HepG2 (cell line): ENCODE results near the gene RELL1. TPM values are rescaled to one million over a fixed set of nuclear protein-coding genes. Genes with fewer than 3 reads are reported as not detected.
A peak's percentile ranks its signal among the peaks of the same experiment; 100 is the strongest.

Experiments used
- ATAC-seq: fragments of 200-7000 bp; cut with Tn5 transposase; 3 replicates; pipeline ENCODE4 v1.9.1; 2020; ENCODE audit warnings: mild to moderate bottlenecking, moderate library complexity
- BruUV-seq: library from RNA; stranded (reverse); fragments of 400-500 nt; replicated peaks from 2 replicates; lab custom pipeline; 2021; lab: Mats Ljungman, UMichigan
- CTCF ChIA-PET: fragments of 300-600 bp; formaldehyde crosslinking; extraction: SDS; loops from one replicate; lab custom pipeline; 2021; ENCODE audit warnings: low total read pairs, inconsistent platforms, low intra/inter-chr PET ratio; lab: Yijun Ruan, JAX
- POLR2A ChIA-PET: fragments of 350-600 bp; sonication (Branson Sonifier 250); formaldehyde crosslinking; loops from one replicate; lab custom pipeline; 2020; ENCODE audit warnings: antibody characterized with exemption, inconsistent platforms; lab: Yijun Ruan, JAX
- DNase-seq: peaks from one replicate; pipeline ENCODE4 v3.0.0-alpha.2; 2015; ENCODE audit warnings: low spot score
- FAIRE-seq: peaks from 3 replicates; lab custom pipeline; 2011; peaks lifted over from hg19 to GRCh38; lab: Jason Lieb, UNC
- H2AFZ ChIP-seq: one replicate; pipeline ENCODE4 v1.6.1; 2011; ENCODE audit warnings: low read length, inconsistent platforms
- H3K27ac ChIP-seq: fragments of 300-600 bp; 3 replicates; pipeline ENCODE4 v1.8.0; 2011; ENCODE audit warnings: mixed run types, mild to moderate bottlenecking, mixed read lengths, low read length, inconsistent platforms; ENCODE audit not compliant: insufficient read depth; ENCODE audit errors: extremely low read length
- H3K27me3 ChIP-seq, 2 experiments: fragments of 200-600 bp in 1 of 2; 2 replicates in 1 of 2; 3 replicates in 1 of 2; pipeline versions ENCODE4 v1.6.0 to v1.8.0; 2011; ENCODE audit warnings: low read length in 2 of 2, mild to moderate bottlenecking in 2 of 2, moderate library complexity in 2 of 2, inconsistent platforms in 1 of 2; ENCODE audit not compliant: insufficient read depth in 2 of 2, control insufficient read depth in 1 of 2
- H3K36me3 ChIP-seq, 2 experiments: fragments of 200-600 bp in 1 of 2; replicated peaks in 1 of 2; 2 replicates in 1 of 2; 3 replicates in 1 of 2; pipeline versions ENCODE4 v1.5.1 to v1.8.0; 2011; ENCODE audit warnings: low read length in 2 of 2, inconsistent platforms in 1 of 2; ENCODE audit not compliant: insufficient read depth in 2 of 2, control insufficient read depth in 1 of 2
- H3K4me1 ChIP-seq: 2 replicates; pipeline ENCODE4 v1.5.1; 2012; ENCODE audit warnings: low read length, inconsistent platforms; ENCODE audit not compliant: insufficient read depth
- H3K4me2 ChIP-seq: 2 replicates; pipeline ENCODE4 v1.6.0; 2011; ENCODE audit warnings: low read depth, low read length, inconsistent platforms
- H3K4me3 ChIP-seq, 3 experiments: fragments of 200-600 bp in 1 of 3; sonication (generic), shearing (Covaris generic) in 1 of 3; replicated peaks in 1 of 3; 2 replicates each; pipeline ENCODE4 v1.5.1; 2011 to 2016; ENCODE audit warnings: low read length in 3 of 3, inconsistent platforms in 2 of 3, low read depth in 2 of 3, mild to moderate bottlenecking in 2 of 3, control low read depth in 1 of 3, mixed read lengths in 1 of 3; ENCODE audit not compliant: insufficient read depth in 1 of 3
- H3K79me2 ChIP-seq: one replicate; pipeline ENCODE4 v1.6.1; 2011; ENCODE audit warnings: low read length, inconsistent platforms; ENCODE audit not compliant: insufficient read depth
- H3K9ac ChIP-seq: 2 replicates; pipeline ENCODE4 v1.6.0; 2011; ENCODE audit warnings: mild to moderate bottlenecking, low read depth, low read length, inconsistent platforms; ENCODE audit not compliant: insufficient read depth
- H3K9me3 ChIP-seq: 2 replicates; pipeline ENCODE4 v1.5.1; 2012; ENCODE audit warnings: mild to moderate bottlenecking, low read length
- H4K20me1 ChIP-seq: 2 replicates; pipeline ENCODE4 v1.6.0; 2011; ENCODE audit warnings: inconsistent platforms, mild to moderate bottlenecking, low read length, moderate library complexity; ENCODE audit not compliant: insufficient read depth
- ATM ChIP-seq: fragments of 450-650 bp; IDR thresholded peaks from 2 replicates; pipeline ENCODE4 v1.7.1; 2017; ENCODE audit warnings: mild to moderate bottlenecking, borderline replicate concordance
- BORCS8-MEF2B ChIP-seq: sonication (generic); formaldehyde crosslinking; IDR thresholded peaks from 2 replicates; pipeline ENCODE4 v1.8.0; 2022; ENCODE audit warnings: mild to moderate bottlenecking, missing genetic modification reagents
- FOSL2 ChIP-seq: sonication (generic); formaldehyde crosslinking; IDR thresholded peaks from 2 replicates; pipeline ENCODE4 v1.4.0; 2020; ENCODE audit warnings: missing genetic modification reagents
- HES4 ChIP-seq: sonication (generic); formaldehyde crosslinking; IDR thresholded peaks from 2 replicates; pipeline ENCODE4 v1.9.0; 2021; ENCODE audit warnings: mild to moderate bottlenecking, missing genetic modification reagents, borderline replicate concordance
- KLF12 ChIP-seq: sonication (generic); formaldehyde crosslinking; IDR thresholded peaks from 2 replicates; pipeline ENCODE4 v1.4.0; 2020; ENCODE audit warnings: missing genetic modification reagents, borderline replicate concordance
- NR1H2 ChIP-seq: sonication (generic); formaldehyde crosslinking; IDR thresholded peaks from 2 replicates; pipeline ENCODE4 v1.8.1; 2022; ENCODE audit warnings: low read depth, missing genetic modification reagents, borderline replicate concordance
- PHF20 ChIP-seq: sonication (generic); formaldehyde crosslinking; IDR thresholded peaks from 2 replicates; pipeline ENCODE4 v1.5.0; 2020; ENCODE audit warnings: mild to moderate bottlenecking, missing genetic modification reagents
- RNF2 ChIP-seq: fragments of 450-650 bp; conservative IDR thresholded peaks from 2 replicates; pipeline ENCODE4 v1.6.1; 2016; ENCODE audit warnings: low read depth
- SAP130 ChIP-seq: IDR thresholded peaks from 2 replicates; pipeline ENCODE4 v1.6.1; 2016; ENCODE audit warnings: low read depth
- TBX3 ChIP-seq: fragments of 450-650 bp; IDR thresholded peaks from 2 replicates; pipeline ENCODE4 v1.6.1; 2017; ENCODE audit warnings: antibody characterized with exemption, mild to moderate bottlenecking, inconsistent platforms, borderline replicate concordance
- TSC22D2 ChIP-seq: sonication (generic); formaldehyde crosslinking; IDR thresholded peaks from 2 replicates; pipeline ENCODE4 v1.5.1; 2020; ENCODE audit warnings: missing genetic modification reagents, mild to moderate bottlenecking, borderline replicate concordance
- ZFP1 ChIP-seq: IDR thresholded peaks from 2 replicates; pipeline ENCODE4 v1.6.1; 2016
- ZNF652 ChIP-seq: IDR thresholded peaks from 2 replicates; pipeline ENCODE4 v1.6.1; 2016; ENCODE audit warnings: low read depth, borderline replicate concordance
- WGBS: methylation state at CpG from one replicate; pipeline ENCODE4 v1.1.6; 2017; ENCODE audit warnings: low lambda C conversion rate; 5-methylcytosine and 5-hydroxymethylcytosine counted together
- in situ Hi-C: cut with HindIII; loops from 2 replicates; pipeline ENCODE4 v1.10.0; 2017; ENCODE audit warnings: low pct_unique_long_range_greater_than_20kb; ENCODE audit not compliant: extremely low pct_ligation_motif_present
- intact Hi-C: fragments of 100-400 bp; cut with micrococcal nuclease; formaldehyde crosslinking; loops from one replicate; pipeline ENCODE4 v1.10.0; 2022; ENCODE audit not compliant: unreplicated experiment
- polyA plus RNA-seq, 8 experiments: library from polyadenylated mRNA; depleted of rRNA in 3 of 8; stranded (reverse) in 7 of 8; unstranded in 1 of 8; fragments of >200 nt; fragmentation: Illumina TruSeq in 4 of 8; extraction: Trizol in 4 of 8; gene quantifications; 2 replicates each; pipeline versions ENCODE4 v1.2.1 to v1.2.3, GENCODE V29; 2011 to 2016; ENCODE audit warnings: low read depth in 4 of 8, missing spikeins in 1 of 8, mixed read lengths in 1 of 8; ENCODE audit not compliant: insufficient read depth in 1 of 8
- total RNA-seq, 5 experiments: library from RNA; depleted of rRNA; stranded (reverse); fragments of >200 nt; fragmentation: Illumina TruSeq; extraction: Trizol; gene quantifications; 2 replicates each; pipeline ENCODE4 v1.2.3, GENCODE V29; 2016; ENCODE audit warnings: low read depth in 1 of 5
- TF ChIP-seq, protein P1 (sequence below): sonication (generic); formaldehyde crosslinking; conservative IDR thresholded peaks from 2 replicates; pipeline ENCODE4 v1.8.0; 2022; ENCODE audit warnings: mild to moderate bottlenecking, moderate library complexity, missing genetic modification reagents
- TF ChIP-seq, protein P2 (sequence below): sonication (generic); formaldehyde crosslinking; IDR thresholded peaks from 2 replicates; pipeline ENCODE4 v1.4.0; 2020; ENCODE audit warnings: missing genetic modification reagents
- TF ChIP-seq, protein P3 (sequence below): IDR thresholded peaks from 2 replicates; pipeline ENCODE4 v1.4.0; 2020; ENCODE audit warnings: mild to moderate bottlenecking, missing genetic modification reagents

Gene RELL1
- total and polyA plus RNA-seq, 2 of the 13 experiments (the other 11 are each of a cell fraction or from before 2014, with no cell fraction given): 8.4 to 58.4 TPM

DNA sequence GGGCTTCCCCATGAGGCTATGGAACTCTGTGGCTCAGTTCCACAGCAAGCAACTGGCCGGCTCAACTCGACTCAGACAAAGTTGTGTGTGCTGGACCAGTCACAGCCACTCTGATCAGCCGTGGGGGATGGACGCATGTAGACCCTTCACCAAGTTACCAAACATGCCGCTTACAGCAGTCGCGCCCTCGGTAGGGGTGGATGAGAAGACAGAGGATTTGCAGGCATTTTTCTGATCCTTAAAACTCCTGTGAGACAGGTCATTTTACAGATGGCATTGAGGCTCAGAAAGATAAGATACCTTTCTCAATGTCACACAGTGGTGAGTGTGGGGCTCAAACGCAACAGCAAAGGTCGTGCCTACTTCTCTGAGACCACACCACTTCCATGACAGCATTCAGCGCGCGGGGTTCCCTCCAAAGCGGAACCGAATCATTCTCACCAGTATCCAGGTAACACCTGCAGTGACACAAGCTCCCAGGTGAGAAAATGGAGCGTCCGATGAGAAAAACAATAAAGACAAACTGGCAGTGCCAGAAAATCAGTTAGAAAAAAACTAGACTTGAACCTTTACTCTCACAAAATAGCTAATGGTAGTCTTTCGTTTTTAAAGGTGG is 83.6 kb downstream of the RELL1 start (continued):
- TF ChIP-seq, protein P1, sequence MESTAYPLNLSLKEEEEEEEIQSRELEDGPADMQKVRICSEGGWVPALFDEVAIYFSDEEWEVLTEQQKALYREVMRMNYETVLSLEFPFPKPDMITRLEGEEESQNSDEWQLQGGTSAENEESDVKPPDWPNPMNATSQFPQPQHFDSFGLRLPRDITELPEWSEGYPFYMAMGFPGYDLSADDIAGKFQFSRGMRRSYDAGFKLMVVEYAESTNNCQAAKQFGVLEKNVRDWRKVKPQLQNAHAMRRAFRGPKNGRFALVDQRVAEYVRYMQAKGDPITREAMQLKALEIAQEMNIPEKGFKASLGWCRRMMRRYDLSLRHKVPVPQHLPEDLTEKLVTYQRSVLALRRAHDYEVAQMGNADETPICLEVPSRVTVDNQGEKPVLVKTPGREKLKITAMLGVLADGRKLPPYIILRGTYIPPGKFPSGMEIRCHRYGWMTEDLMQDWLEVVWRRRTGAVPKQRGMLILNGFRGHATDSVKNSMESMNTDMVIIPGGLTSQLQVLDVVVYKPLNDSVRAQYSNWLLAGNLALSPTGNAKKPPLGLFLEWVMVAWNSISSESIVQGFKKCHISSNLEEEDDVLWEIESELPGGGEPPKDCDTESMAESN: no peak
- no peak for TF ChIP-seq ZNF652 (CRISPR knock-in tag)

DNA sequence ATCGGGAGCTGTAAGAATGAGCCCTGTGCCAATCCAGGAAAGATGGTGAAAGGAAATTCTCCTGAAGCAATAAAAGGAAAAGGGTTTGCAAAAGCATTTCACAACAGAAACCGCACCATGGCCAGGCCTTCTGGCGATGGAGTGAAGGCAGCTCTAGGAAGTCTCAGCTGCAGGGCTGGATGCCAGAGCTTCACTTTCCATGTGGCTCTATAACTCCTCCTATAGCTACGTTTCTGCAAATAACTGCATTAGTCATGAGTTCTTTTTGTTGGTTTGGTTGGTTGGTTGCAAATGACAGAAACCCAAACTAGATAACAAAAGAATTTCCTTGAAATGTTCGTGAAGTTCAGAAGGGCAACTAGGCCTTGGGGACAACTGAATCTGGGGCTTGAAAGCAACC is 84.6 kb downstream of the RELL1 start:
- ATAC-seq (no peak), FAIRE-seq (no peak), DNase-seq (peak; percentile 18)
- WGBS: 46% methylated on average over 5 of the region's 5 CpGs
- H4K20me1 ChIP-seq: no peaks in the 10 kb centered on the region
- no TSS peak for BruUV-seq
- H2AFZ ChIP-seq: no peak overlapping the region
- no peak overlapping the region for H3K27ac ChIP-seq
- no peaks in the 10 kb centered on the region for H3K27me3 ChIP-seq
- no peaks in the 10 kb centered on the region for H3K9me3 ChIP-seq
- no peaks in the 10 kb centered on the region for H3K36me3 ChIP-seq
- in situ Hi-C loops (loop anchor here (5.0 kb wide), 2 partner anchors 86 to 196 kb away; partner anchors contain the start of gene RELL1), intact Hi-C loops (loop anchor here (5.0 kb wide), 2 partner anchors 41 to 436 kb away; no protein-coding TSS in a partner anchor)
- H3K9ac ChIP-seq: no peak overlapping the region
- no peaks in the 10 kb centered on the region for H3K79me2 ChIP-seq
- CTCF ChIA-PET: interaction anchor here (1.4 to 2.6 kb wide), 2 partner anchors 82 to 200 kb away, joined by 3 to 29 read pairs; no protein-coding TSS in a partner anchor
- no peak overlapping the region for H3K4me2 ChIP-seq
- H3K4me1 ChIP-seq: peaks cover 60% of the 10 kb centered on the region
- no peak overlapping the region for H3K4me3 ChIP-seq
- POLR2A ChIA-PET: no interaction called here
- TF ChIP-seq BORCS8-MEF2B (CRISPR knock-in tag) (no peak), TSC22D2 (CRISPR knock-in tag) (no peak), ATM (no peak), TBX3 (no peak), ZFP1 (CRISPR knock-in tag) (no peak), PHF20 (CRISPR knock-in tag) (no peak), KLF12 (CRISPR knock-in tag) (no peak), HES4 (no peak), FOSL2 (CRISPR knock-in tag) (no peak), RNF2 (no peak), NR1H2 (CRISPR knock-in tag) (no peak), SAP130 (CRISPR knock-in tag) (no peak)
- TF ChIP-seq, protein P2, sequence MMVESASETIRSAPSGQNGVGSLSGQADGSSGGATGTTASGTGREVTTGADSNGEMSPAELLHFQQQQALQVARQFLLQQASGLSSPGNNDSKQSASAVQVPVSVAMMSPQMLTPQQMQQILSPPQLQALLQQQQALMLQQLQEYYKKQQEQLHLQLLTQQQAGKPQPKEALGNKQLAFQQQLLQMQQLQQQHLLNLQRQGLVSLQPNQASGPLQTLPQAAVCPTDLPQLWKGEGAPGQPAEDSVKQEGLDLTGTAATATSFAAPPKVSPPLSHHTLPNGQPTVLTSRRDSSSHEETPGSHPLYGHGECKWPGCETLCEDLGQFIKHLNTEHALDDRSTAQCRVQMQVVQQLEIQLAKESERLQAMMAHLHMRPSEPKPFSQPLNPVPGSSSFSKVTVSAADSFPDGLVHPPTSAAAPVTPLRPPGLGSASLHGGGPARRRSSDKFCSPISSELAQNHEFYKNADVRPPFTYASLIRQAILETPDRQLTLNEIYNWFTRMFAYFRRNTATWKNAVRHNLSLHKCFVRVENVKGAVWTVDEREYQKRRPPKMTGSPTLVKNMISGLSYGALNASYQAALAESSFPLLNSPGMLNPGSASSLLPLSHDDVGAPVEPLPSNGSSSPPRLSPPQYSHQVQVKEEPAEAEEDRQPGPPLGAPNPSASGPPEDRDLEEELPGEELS (CRISPR knock-in tag): no peak
- TF ChIP-seq, protein P3, sequence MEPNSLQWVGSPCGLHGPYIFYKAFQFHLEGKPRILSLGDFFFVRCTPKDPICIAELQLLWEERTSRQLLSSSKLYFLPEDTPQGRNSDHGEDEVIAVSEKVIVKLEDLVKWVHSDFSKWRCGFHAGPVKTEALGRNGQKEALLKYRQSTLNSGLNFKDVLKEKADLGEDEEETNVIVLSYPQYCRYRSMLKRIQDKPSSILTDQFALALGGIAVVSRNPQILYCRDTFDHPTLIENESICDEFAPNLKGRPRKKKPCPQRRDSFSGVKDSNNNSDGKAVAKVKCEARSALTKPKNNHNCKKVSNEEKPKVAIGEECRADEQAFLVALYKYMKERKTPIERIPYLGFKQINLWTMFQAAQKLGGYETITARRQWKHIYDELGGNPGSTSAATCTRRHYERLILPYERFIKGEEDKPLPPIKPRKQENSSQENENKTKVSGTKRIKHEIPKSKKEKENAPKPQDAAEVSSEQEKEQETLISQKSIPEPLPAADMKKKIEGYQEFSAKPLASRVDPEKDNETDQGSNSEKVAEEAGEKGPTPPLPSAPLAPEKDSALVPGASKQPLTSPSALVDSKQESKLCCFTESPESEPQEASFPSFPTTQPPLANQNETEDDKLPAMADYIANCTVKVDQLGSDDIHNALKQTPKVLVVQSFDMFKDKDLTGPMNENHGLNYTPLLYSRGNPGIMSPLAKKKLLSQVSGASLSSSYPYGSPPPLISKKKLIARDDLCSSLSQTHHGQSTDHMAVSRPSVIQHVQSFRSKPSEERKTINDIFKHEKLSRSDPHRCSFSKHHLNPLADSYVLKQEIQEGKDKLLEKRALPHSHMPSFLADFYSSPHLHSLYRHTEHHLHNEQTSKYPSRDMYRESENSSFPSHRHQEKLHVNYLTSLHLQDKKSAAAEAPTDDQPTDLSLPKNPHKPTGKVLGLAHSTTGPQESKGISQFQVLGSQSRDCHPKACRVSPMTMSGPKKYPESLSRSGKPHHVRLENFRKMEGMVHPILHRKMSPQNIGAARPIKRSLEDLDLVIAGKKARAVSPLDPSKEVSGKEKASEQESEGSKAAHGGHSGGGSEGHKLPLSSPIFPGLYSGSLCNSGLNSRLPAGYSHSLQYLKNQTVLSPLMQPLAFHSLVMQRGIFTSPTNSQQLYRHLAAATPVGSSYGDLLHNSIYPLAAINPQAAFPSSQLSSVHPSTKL (CRISPR knock-in tag): no peak
